SJCRH30 (cell line): Measurements from ENCODE around the gene TMEM81. TPM values are rescaled to one million over a fixed set of nuclear protein-coding genes. Genes with fewer than 3 reads are reported as not detected.

Source experiments
- DNase-seq, 2 experiments: peaks; one replicate each; pipeline ENCODE4 v3.0.0-alpha.2; 2015 to 2020
- H3K27ac ChIP-seq: fragments of 250-450 bp; sonication (Bioruptor Pico); 2 replicates; pipeline ENCODE4 v1.5.1; 2020; ENCODE audit warnings: mild to moderate bottlenecking, moderate library complexity
- H3K27me3 ChIP-seq: fragments of 250-450 bp; sonication (Bioruptor Pico); 2 replicates; pipeline ENCODE4 v1.5.1; 2020; ENCODE audit warnings: mild to moderate bottlenecking, moderate library complexity
- H3K36me3 ChIP-seq: fragments of 250-450 bp; sonication (Bioruptor Pico); 2 replicates; pipeline ENCODE4 v1.5.1; 2020; ENCODE audit warnings: mild to moderate bottlenecking, moderate library complexity
- H3K4me1 ChIP-seq: fragments of 250-450 bp; sonication (Bioruptor Pico); 2 replicates; pipeline ENCODE4 v1.5.1; 2020; ENCODE audit warnings: mild to moderate bottlenecking, moderate library complexity
- H3K4me3 ChIP-seq: fragments of 250-450 bp; sonication (Bioruptor Pico); 2 replicates; pipeline ENCODE4 v1.5.1; 2020; ENCODE audit warnings: mild to moderate bottlenecking, moderate library complexity
- H3K9me3 ChIP-seq: fragments of 250-450 bp; sonication (Bioruptor Pico); replicated peaks from 2 replicates; pipeline ENCODE4 v1.5.1; 2020; ENCODE audit warnings: mild to moderate bottlenecking, moderate library complexity
- total RNA-seq: library from RNA; depleted of rRNA; stranded (reverse); fragments of >200 nt; shearing (Covaris generic); gene quantifications from 2 replicates; pipeline ENCODE4 v1.2.3, GENCODE V29; 2014

Gene TMEM81
- total RNA-seq, 1 experiment from 2014 or later: 3.9 TPM

DNA sequence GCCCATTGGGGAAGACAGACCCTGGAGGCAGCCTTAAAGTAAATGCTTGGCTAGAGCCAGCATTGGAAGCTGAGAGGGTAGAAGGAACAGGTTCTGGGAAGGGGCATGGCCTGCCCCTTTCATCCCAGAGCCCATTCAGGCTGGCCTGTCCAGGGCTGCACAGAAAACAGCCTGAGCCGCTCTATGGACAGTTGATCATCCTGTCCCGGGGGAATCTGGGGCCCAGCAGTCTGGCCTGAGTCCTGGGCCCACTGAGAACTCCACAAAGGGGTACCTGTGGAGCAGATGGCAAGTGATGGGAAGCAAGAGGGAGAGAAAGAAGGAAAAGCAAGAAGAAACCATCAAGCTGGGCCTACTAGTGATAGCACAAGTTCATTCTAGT is 13.2 kb downstream of the TMEM81 start:
- no peak for DNase-seq

DNA sequence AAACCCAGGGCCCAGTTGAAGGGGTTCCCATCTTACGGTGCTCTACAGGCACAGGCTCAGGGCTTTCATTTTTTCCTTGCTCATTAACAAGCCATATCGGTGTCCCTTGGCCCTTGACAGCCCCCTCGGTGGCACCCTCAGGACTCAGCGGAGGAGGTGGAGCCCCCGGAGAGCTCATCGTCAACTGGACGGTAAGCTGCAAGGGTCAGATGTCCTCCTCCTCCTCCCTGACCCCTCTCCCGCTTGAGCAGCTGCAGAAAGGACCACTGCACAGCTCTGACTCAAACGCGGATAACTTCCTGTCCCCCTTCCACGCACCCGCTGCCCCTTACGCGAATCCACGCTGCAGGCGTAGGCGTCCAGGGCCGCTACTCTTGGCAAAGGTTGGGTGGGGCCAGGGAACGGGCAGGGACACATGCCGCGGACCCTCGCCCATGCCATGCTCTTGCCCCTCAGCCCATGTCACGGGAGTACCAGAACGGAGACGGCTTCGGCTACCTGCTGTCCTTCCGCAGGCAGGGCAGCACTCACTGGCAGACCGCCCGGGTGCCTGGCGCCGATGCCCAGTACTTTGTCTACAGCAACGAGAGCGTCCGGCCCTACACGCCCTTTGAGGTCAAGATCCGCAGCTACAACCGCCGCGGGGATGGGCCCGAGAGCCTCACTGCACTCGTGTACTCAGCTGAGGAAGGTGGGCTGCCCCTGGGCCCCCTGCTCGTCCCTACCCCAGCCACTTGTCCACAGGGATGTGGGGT is 14.7 kb downstream of the TMEM81 start:
- Histone ChIP-seq H3K36me3 (no peaks in the 10 kb centered on the region), H3K4me1 (peaks cover 4% of the 10 kb centered on the region; the same call in 1 of the 2 replicates), H3K27ac (no peak overlapping the region), H3K4me3 (no peak overlapping the region), H3K9me3 (no peaks in the 10 kb centered on the region), H3K27me3 (no peaks in the 10 kb centered on the region)
- peak; percentile 40 for DNase-seq

More for the DNA sequence above, 13.2 kb downstream of the TMEM81 start:
- no peak overlapping the region for H3K4me3 ChIP-seq
- no peak overlapping the region for H3K27ac ChIP-seq
- H3K9me3 ChIP-seq: no peaks in the 10 kb centered on the region
- H3K4me1 ChIP-seq: peaks cover 8% of the 10 kb centered on the region
- H3K27me3 ChIP-seq: no peaks in the 10 kb centered on the region
- no peaks in the 10 kb centered on the region for H3K36me3 ChIP-seq

DNA sequence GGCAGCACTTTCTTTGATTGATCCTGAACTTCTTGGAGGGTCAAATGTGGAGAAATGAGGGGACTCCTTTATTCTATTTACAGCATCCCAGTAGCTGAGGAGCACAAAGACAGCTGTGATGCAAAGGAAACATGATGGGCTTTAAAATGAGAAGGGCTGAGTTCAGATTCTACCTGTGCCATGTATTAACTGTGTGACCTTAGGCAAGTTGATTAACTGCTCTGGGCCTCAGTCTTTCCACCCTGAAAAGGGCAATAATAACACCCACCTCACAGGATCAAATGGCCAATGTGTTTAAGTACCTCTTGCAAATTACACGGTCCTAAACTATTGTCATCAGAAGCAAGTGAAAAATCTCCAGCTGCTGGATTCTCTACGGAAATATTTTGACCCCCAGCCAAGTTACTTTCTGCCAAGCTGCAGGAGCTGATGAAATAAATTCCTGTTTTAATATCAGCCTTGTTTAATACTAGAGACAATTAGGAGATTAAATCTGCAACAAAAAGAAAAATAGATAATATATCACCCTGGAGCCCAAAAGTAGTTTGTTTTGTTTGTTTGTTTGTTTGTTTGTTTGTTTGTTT is 15.7 kb downstream of the TMEM81 start:
- no peak overlapping the region for H3K27ac ChIP-seq
- peak in 1 of 2 experiments; percentile 41 for DNase-seq
- H3K36me3 ChIP-seq: no peaks in the 10 kb centered on the region
- peaks cover 4% of the 10 kb centered on the region; the same call in 1 of the 2 replicates for H3K4me1 ChIP-seq
- no peaks in the 10 kb centered on the region for H3K27me3 ChIP-seq
- H3K9me3 ChIP-seq: no peaks in the 10 kb centered on the region
- H3K4me3 ChIP-seq: no peak overlapping the region

DNA sequence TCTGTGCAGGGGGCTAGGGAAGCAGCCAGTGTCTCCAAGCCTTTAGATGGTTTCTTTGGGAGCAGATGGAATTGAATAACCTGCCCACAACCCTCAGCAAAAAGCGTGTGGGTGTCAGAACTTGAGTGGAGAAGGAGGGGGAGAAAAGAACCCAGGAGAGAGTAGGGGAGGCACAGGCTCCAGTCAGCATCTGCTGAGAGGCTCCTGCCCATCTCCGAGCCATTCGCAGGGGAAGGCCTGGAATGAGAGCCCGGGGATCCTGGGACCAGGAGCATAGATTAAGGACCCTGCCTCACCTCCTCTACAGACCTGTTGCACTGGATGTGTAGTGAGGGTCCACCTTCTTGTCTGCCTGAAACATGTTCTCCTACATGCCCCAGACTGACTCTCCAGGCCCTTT is 16.3 kb downstream of the TMEM81 start:
- Histone ChIP-seq H3K9me3 (no peaks in the 10 kb centered on the region), H3K27ac (no peak overlapping the region), H3K4me1 (peaks cover 4% of the 10 kb centered on the region; the same call in 1 of the 2 replicates), H3K36me3 (no peaks in the 10 kb centered on the region), H3K27me3 (no peaks in the 10 kb centered on the region), H3K4me3 (no peak overlapping the region)
- no peak for DNase-seq

DNA sequence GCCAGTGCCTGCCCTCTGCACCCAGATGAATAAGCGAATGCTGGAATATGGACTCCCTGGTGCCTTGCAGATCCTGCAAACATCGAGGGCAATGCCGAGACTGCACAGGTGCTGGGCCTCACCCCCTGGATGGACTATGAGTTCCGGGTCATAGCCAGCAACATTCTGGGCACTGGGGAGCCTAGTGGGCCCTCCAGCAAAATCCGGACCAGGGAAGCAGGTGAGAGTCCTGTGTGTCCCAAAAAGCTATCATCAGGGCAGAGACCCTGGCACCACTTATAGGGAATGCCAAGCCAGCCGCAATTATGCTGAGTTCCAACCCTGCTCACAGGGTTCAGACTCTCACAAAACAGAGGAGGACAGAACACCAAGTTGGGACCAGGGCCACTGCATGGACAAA is 17.2 kb downstream of the TMEM81 start:
- Histone ChIP-seq H3K27me3 (0 out of 2 replicates have a peak, but pooled peaks cover 5% of the 10 kb centered on the region), H3K36me3 (no peaks in the 10 kb centered on the region), H3K4me3 (no peak overlapping the region), H3K4me1 (peaks cover 4% of the 10 kb centered on the region; the same call in 1 of the 2 replicates), H3K27ac (no peak overlapping the region), H3K9me3 (no peaks in the 10 kb centered on the region)
- no peak for DNase-seq

DNA sequence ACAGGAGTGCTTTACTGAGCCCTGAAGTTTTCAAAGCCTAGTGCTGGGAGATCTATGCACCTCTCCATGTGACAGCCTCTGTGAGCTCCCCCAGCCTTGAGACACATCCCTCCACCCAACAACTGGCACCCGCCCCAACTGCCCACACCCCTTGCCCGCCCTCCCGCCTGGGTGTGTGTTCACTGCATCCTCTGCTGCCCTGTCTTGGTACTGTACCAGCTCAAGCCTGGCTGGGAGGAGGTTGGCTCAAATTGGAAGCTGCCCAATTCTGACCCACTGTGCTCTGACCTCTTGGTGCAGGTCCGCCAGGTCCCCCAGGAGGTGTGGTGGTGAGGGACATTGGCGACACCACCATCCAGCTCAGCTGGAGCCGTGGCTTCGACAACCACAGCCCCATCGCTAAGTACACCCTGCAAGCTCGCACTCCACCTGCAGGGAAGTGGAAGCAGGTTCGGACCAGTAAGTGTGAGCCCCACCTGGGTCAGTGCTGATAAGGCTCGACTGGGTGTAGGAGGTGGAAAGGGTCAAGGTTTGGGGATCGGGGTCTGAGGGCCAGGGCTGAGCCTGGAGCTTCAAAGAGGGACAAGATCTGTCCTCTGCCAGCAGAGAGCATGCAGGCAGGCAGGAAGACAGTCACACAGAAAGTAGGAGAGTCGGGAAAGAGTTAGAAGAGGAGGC is 18.0 kb downstream of the TMEM81 start:
- 0 out of 2 replicates have a peak, but pooled peaks cover 5% of the 10 kb centered on the region for H3K27me3 ChIP-seq
- H3K9me3 ChIP-seq: no peaks in the 10 kb centered on the region
- H3K4me3 ChIP-seq: no peak overlapping the region
- H3K36me3 ChIP-seq: no peaks in the 10 kb centered on the region
- no peak for DNase-seq
- no peak overlapping the region for H3K27ac ChIP-seq
- peaks cover 4% of the 10 kb centered on the region; the same call in 1 of the 2 replicates for H3K4me1 ChIP-seq

DNA sequence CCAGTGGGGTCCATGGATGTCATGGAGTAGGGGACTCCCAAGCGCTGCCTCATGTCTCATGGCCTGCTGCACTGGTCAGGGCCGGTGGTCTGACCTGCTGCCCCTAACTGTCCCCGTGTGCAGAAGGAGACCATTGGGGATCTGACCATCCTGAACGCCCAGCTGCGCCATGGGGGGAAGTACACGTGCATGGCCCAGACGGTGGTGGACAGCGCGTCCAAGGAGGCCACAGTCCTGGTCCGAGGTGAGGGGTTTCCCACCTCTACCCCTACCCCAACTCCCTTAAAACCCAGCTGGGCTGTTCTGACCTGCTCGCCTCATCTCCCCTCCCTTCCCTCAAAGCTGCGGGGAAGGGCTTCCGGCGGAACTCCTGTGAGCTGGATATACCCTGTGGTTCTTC is 18.6 kb downstream of the TMEM81 start:
- Histone ChIP-seq H3K27ac (no peak overlapping the region), H3K9me3 (no peaks in the 10 kb centered on the region), H3K27me3 (0 out of 2 replicates have a peak, but pooled peaks cover 5% of the 10 kb centered on the region), H3K4me3 (no peak overlapping the region), H3K36me3 (no peaks in the 10 kb centered on the region), H3K4me1 (peaks cover 4% of the 10 kb centered on the region; the same call in 1 of the 2 replicates)
- DNase-seq: no peak

DNA sequence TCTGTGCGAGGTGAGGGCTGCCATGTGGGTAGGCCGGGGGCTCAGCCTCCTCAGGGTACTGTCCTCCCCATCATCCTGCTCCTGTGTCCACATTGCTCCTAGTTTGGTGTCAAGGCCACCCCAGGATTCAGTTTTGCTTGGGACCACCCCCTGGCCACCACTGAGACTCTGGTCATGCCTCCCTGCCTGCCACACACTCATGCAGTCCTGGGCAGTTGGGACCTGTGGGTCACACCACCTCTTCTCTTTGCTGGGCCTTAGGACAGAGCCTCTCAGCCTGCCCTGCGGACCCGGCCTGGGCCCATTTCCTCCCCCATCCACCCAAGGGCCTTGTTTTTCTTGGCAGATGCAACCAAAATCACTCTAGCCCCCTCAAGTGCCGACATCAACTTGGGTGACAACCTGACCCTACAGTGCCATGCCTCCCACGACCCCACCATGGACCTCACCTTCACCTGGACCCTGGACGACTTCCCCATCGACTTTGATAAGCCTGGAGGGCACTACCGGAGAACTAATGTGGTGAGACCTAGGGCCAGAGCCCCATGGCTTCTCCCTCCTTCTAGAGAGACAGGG is 19.4 kb downstream of the TMEM81 start:
- peaks cover 5% of the 10 kb centered on the region; the same call in 1 of the 2 replicates for H3K27me3 ChIP-seq
- H3K9me3 ChIP-seq: no peaks in the 10 kb centered on the region
- H3K4me3 ChIP-seq: no peak overlapping the region
- peaks cover 4% of the 10 kb centered on the region; the same call in 1 of the 2 replicates for H3K4me1 ChIP-seq
- no peaks in the 10 kb centered on the region for H3K36me3 ChIP-seq
- no peak overlapping the region for H3K27ac ChIP-seq
- DNase-seq: no peak

DNA sequence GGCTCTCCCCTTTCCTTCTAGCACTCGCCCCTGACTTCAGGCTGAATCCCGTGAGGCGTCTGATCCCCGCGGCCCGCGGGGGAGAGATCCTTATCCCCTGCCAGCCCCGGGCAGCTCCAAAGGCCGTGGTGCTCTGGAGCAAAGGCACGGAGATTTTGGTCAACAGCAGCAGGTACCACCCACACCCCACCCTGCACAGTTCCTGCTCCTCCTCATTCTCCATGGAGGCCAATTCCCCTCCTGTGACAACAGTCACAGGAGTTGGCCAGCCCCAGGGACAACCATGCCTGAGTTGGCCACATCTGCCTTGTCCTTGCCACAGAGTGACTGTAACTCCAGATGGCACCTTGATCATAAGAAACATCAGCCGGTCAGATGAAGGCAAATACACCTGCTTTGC is 20.0 kb downstream of the TMEM81 start:
- Histone ChIP-seq H3K9me3 (no peaks in the 10 kb centered on the region), H3K36me3 (no peaks in the 10 kb centered on the region), H3K27ac (no peak overlapping the region), H3K4me1 (peaks cover 4% of the 10 kb centered on the region; the same call in 1 of the 2 replicates), H3K4me3 (no peak overlapping the region), H3K27me3 (peaks cover 5% of the 10 kb centered on the region; the same call in 1 of the 2 replicates)
- DNase-seq: no peak

DNA sequence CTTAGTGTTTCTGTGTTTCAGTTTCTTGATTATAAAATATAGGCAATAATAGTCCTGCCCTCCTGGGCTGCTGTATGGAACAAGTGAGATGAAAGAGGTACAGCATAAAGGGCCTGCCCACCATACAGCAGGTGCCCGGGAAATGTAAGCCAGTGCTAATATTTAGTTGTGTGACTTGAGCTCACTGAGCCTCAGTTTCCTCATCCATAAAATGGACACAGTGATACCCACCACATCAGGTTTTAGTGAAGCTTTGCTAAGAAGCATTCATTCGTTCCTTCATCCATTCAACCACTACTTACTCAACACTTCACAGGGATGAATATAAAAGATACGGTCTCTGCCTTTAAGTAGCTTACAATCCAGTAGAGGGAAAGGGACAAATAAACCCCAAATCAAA is 21.4 kb downstream of the TMEM81 start:
- Histone ChIP-seq H3K27ac (no peak overlapping the region), H3K27me3 (peaks cover 5% of the 10 kb centered on the region; the same call in 1 of the 2 replicates), H3K4me1 (no peaks in the 10 kb centered on the region), H3K4me3 (no peak overlapping the region), H3K36me3 (no peaks in the 10 kb centered on the region), H3K9me3 (no peaks in the 10 kb centered on the region)
- no peak for DNase-seq

DNA sequence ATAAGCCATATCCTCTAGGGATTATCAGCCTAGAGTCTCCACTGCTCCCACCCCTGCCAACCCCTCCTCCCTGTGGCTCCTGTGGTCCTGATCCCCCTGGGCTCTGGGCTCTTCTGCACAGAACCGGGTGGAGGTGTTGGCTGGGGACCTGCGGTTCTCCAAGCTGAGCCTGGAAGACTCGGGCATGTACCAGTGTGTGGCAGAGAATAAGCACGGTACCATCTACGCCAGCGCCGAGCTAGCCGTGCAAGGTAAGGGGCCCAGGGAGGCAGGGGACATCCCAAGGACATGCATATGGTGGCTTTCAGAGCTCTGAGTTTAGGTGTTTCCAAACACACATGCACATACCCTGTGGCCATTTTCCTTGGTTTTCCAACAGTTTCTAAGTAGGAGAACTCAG is 21.9 kb downstream of the TMEM81 start:
- Histone ChIP-seq H3K27ac (no peak overlapping the region), H3K36me3 (no peaks in the 10 kb centered on the region), H3K4me3 (no peak overlapping the region), H3K4me1 (no peaks in the 10 kb centered on the region), H3K27me3 (peaks cover 5% of the 10 kb centered on the region; the same call in 1 of the 2 replicates), H3K9me3 (no peaks in the 10 kb centered on the region)
- no peak for DNase-seq

DNA sequence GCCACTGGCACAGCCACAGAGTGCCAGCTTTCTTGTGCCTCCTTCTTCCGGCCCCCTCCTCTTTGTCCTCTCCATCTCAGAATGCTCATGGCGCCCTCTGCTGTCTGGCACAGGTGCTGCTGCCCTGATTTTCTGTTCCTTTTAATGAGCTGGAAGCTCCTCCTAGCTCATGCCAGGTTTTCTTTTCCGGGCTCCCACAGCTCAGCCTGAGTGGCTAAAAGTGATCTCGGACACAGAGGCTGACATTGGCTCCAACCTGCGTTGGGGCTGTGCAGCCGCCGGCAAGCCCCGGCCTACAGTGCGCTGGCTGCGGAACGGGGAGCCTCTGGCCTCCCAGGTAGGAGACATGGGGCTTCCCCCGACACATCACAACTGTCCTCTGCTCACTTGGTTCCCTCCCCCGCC is 22.6 kb downstream of the TMEM81 start:
- DNase-seq: peak; percentile 80 to 90
- Histone ChIP-seq H3K27ac (no peak overlapping the region), H3K27me3 (peaks cover 8% of the 10 kb centered on the region), H3K36me3 (no peaks in the 10 kb centered on the region), H3K4me1 (peaks cover 4% of the 10 kb centered on the region), H3K9me3 (no peaks in the 10 kb centered on the region), H3K4me3 (no peak overlapping the region)

DNA sequence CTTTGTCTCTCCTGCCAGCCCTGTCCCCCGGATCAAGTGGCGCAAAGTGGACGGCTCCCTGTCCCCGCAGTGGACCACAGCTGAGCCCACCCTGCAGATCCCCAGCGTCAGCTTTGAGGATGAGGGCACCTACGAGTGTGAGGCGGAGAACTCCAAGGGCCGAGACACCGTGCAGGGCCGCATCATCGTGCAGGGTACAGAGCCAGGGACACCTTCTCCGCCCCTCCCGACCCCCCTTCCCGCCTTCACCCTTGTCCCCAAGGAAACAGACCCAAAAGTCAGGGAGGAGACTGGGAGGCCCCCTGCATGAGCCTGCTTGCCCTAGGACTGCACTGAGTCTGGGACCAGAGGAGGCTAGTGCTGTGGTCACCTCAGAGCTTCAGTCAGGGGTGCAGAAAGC is 23.0 kb downstream of the TMEM81 start:
- Histone ChIP-seq H3K36me3 (no peaks in the 10 kb centered on the region), H3K27ac (no peak overlapping the region), H3K4me1 (peaks cover 8% of the 10 kb centered on the region), H3K9me3 (no peaks in the 10 kb centered on the region), H3K27me3 (peaks cover 11% of the 10 kb centered on the region), H3K4me3 (no peak overlapping the region)
- no peak for DNase-seq

DNA sequence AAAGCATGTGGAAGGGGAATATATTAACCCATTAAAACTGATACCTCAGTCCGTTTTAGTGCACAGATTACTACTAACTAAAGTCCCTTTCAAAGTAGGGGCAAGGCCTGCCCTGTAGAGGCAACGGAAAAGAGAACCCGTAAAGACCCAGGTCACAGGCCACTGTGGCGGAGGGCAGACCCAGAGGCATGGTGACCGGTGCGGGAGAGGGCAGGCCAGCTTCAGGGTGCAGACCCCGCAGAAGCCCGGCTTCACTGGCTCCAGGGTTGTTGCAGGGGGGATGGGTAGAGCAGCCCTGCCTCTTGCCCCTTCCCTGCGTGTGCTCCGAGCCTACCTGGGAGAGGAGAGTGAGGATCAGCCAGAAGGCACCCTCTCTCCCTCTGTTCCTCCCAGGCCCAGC is 23.5 kb downstream of the TMEM81 start:
- peaks cover 11% of the 10 kb centered on the region for H3K27me3 ChIP-seq
- H3K4me3 ChIP-seq: no peak overlapping the region
- no peaks in the 10 kb centered on the region for H3K36me3 ChIP-seq
- no peak for DNase-seq
- H3K9me3 ChIP-seq: no peaks in the 10 kb centered on the region
- H3K4me1 ChIP-seq: peaks cover 8% of the 10 kb centered on the region
- H3K27ac ChIP-seq: no peak overlapping the region

DNA sequence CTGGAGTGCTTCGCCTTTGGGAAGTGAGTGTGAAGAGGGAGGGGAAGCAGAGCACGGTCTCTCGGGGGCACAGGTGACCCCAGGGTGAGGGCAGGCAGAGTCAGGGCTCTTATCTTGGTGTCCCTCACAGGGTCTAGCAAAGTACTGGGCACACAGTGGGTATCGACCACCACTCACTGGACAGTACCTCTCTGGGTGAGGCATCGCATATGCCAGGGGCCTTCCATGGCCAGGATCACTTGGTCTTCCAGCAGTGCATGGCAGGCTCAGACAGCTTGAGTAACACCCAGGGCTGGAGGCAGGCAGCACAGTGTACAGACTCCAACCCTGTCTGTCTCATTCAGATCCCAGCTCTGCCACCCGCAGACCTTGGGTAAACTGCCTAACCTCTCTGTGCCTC is 24.6 kb downstream of the TMEM81 start:
- H3K27ac ChIP-seq: no peak overlapping the region
- peaks cover 16% of the 10 kb centered on the region for H3K27me3 ChIP-seq
- no peaks in the 10 kb centered on the region for H3K9me3 ChIP-seq
- H3K36me3 ChIP-seq: no peaks in the 10 kb centered on the region
- DNase-seq: no peak
- H3K4me3 ChIP-seq: no peak overlapping the region
- peaks cover 8% of the 10 kb centered on the region for H3K4me1 ChIP-seq
